OCI-LY3 (cell line): ENCODE data around the gene SMIM23.

Experiments
- CTCF ChIP-seq: fragments of 200-600, 300-600 bp; sonication (generic); IDR thresholded peaks from 2 replicates; pipeline ENCODE4 v1.5.1; 2014; ENCODE audit warnings: antibody characterized with exemption, low read length, low read depth
- EZH2phosphoT487 ChIP-seq: fragments of 200-600 bp; shearing (Covaris generic); IDR thresholded peaks from 2 replicates; pipeline ENCODE4 v1.6.1; 2018; ENCODE audit warnings: antibody characterized with exemption, mixed run types, low read depth

GRCh38 chr5:171808951-171809350 lies 23.3 kb downstream of the SMIM23 start:
- TF ChIP-seq CTCF (no peak), EZH2phosphoT487 (no peak)
